Tibial nerve (tissue), 4 donors: ENCODE results near the gene VSTM2B. TPM values are rescaled to one million over a fixed set of nuclear protein-coding genes. Genes with fewer than 3 reads are reported as not detected.

Experiments
- DNase-seq, 2 donors: peaks; one replicate each; pipeline ENCODE4 v3.0.0-alpha.2; 2019; ENCODE audit warnings: low spot score in 2 of 2
- H3K27ac ChIP-seq, 4 donors: fragments of 200-600 bp; sonication (generic) in 3 of 4; one replicate each; pipeline ENCODE4 v1.5.1; 2017 to 2019; ENCODE audit warnings: mild to moderate bottlenecking in 1 of 4
- H3K27me3 ChIP-seq, 2 donors: fragments of 200-600 bp; sonication (generic) in 1 of 2; one replicate each; pipeline versions ENCODE4 v1.5.1 to v1.6.0; 2017 to 2019
- H3K36me3 ChIP-seq, 3 donors: fragments of 200-600 bp; sonication (generic); one replicate each; pipeline ENCODE4 v1.5.1; 2018 to 2019
- H3K4me1 ChIP-seq, 4 donors: fragments of 200-600 bp; sonication (generic) in 3 of 4; one replicate each; pipeline ENCODE4 v1.5.1; 2017 to 2019
- H3K4me3 ChIP-seq, 4 donors: fragments of 200-600 bp; sonication (generic) in 3 of 4; one replicate each; pipeline ENCODE4 v1.5.1; 2017 to 2019; ENCODE audit warnings: mild to moderate bottlenecking in 1 of 4, moderate library complexity in 1 of 4
- H3K9me3 ChIP-seq, 4 donors: fragments of 200-600 bp; sonication (generic) in 3 of 4; one replicate each; pipeline ENCODE4 v1.5.1; 2017 to 2019
- EP300 ChIP-seq, 2 donors: sonication (generic); formaldehyde crosslinking; IDR thresholded peaks; one replicate each; pipeline ENCODE4 v1.6.1; 2017; ENCODE audit warnings: antibody characterized with exemption in 2 of 2, mild to moderate bottlenecking in 1 of 2
- POLR2A ChIP-seq, 2 donors: fragments of 450-650 bp; IDR thresholded peaks; one replicate each; pipeline ENCODE4 v1.6.1; 2017; ENCODE audit warnings: antibody characterized with exemption in 2 of 2, mild to moderate bottlenecking in 2 of 2, moderate library complexity in 2 of 2
- WGBS, 2 donors: methylation state at CpG; one replicate each; pipeline ENCODE4 v1.1.5; 2018; 5-methylcytosine and 5-hydroxymethylcytosine counted together
- total RNA-seq, 4 donors: library from RNA; depleted of rRNA; stranded (reverse); fragments of >200 nt; gene quantifications; one replicate each; pipeline ENCODE4 v1.1.0, GENCODE V29; 2016
- TF ChIP-seq, protein P1 (sequence below), 5 experiments: fragments of 200-600 bp in 3 of 5; fragments of 450-650 bp in 2 of 5; sonication (generic) in 3 of 5; IDR thresholded peaks; one replicate each; pipeline ENCODE4 v1.5.1; 2016 to 2019; ENCODE audit warnings: antibody characterized with exemption in 5 of 5, mild to moderate bottlenecking in 3 of 5, moderate library complexity in 2 of 5

The VSTM2B gene
- total RNA-seq, 4 donors from 2014 or later, result not detected

DNA sequence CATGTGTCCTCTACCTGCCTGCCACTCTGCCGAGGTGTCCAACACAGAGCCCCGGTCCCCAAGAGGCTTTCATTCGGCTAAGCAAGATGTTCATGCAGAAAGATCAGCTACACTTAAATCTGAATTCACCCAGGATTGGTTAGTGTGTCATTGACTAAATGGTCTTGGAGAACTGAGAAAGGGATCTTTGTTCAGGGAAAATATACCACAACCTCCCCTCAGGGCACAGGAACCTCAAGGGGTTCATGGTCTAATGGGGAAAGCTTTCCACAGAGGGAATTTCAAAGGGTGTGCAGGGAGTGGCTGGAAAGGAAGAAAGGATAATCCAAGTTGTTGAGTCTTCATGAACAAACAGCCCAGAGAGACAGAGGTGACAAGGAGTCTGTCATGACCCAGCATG lies 65.9 kb downstream of the VSTM2B start:
- Histone ChIP-seq H3K9me3 (peaks cover 0 to 5% (median 0%) of the 10 kb centered on the region in 4 donors), H3K4me1 (no peaks in the 10 kb centered on the region), H3K36me3 (no peaks in the 10 kb centered on the region), H3K4me3 (no peak overlapping the region), H3K27me3 (peaks cover 0 to 34% of the 10 kb centered on the region in 2 donors), H3K27ac (no peak overlapping the region)
- no peak for DNase-seq
- no peak for TF ChIP-seq EP300 (IDR thresholded peaks at IDR 0.05)
- TF ChIP-seq, protein P1, sequence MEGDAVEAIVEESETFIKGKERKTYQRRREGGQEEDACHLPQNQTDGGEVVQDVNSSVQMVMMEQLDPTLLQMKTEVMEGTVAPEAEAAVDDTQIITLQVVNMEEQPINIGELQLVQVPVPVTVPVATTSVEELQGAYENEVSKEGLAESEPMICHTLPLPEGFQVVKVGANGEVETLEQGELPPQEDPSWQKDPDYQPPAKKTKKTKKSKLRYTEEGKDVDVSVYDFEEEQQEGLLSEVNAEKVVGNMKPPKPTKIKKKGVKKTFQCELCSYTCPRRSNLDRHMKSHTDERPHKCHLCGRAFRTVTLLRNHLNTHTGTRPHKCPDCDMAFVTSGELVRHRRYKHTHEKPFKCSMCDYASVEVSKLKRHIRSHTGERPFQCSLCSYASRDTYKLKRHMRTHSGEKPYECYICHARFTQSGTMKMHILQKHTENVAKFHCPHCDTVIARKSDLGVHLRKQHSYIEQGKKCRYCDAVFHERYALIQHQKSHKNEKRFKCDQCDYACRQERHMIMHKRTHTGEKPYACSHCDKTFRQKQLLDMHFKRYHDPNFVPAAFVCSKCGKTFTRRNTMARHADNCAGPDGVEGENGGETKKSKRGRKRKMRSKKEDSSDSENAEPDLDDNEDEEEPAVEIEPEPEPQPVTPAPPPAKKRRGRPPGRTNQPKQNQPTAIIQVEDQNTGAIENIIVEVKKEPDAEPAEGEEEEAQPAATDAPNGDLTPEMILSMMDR (IDR thresholded peaks at IDR 0.05), result no peak
- TF ChIP-seq POLR2A (IDR thresholded peaks at IDR 0.05), result no peak
- WGBS, 2 donors, result 64 to 85% methylated on average over 2 to 3 of the region's 3 CpGs

DNA sequence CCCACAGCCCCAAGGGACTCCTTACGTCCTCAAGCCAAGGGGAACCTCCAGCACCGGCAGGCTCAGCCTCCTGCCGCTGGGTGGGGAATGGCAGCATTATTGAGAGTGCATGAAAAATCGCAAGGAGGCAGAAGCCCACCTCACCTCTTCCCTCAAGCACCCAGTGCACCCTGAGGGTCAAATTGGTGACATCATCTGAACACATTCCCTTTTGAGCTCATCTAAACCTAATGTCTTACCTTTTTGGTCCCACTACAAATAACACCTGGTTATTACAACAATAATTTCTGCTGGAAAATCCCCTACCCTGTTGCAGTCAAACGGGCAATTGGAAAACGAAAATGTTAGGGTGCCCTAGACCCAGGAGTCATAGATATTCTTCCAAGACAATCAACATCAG lies 68.1 kb downstream of the VSTM2B start:
- Histone ChIP-seq H3K4me3 (no peak overlapping the region), H3K27me3 (peaks cover 0 to 41% of the 10 kb centered on the region in 2 donors), H3K27ac (no peak overlapping the region), H3K36me3 (no peaks in the 10 kb centered on the region), H3K4me1 (no peaks in the 10 kb centered on the region), H3K9me3 (peaks cover 0 to 5% (median 0%) of the 10 kb centered on the region in 4 donors)
- no peak for DNase-seq
- 76 to 78% methylated on average over 6 of the region's 6 CpGs for WGBS, 2 donors
- TF ChIP-seq, protein P1 (IDR thresholded peaks at IDR 0.05), result no peak
- no peak for TF ChIP-seq POLR2A (IDR thresholded peaks at IDR 0.05)
- no peak for TF ChIP-seq EP300 (IDR thresholded peaks at IDR 0.05)

DNA sequence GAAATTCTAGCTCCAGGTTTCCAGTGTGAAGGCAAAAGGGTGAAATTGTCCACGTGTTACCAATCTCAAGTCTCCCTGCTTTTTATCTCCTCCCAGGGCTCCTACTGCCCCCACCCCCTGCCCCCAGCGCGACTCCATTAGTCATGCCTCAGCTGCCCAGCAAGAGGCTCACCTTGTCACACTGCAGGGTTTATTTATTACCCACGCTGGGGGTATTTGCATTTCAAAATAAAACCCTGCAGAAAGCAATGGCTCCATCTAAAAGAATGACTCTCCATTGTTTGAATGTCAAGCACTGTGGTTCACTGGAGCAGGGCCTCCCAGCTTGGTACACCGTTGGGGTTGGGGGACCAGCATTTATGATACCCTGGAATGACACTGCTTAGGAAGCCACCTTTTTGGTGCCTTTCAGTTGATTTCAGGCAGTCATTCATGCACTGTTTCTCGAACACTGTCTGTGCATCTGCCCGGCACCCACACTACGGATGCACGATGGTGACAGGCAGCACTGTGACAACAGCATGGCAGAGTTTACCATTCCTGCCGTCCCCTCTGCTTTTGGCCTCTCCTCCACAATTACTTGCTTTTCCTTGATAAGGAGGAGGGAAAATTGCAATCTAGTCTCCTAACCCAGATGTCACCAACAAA lies 70.4 kb downstream of the VSTM2B start:
- H3K36me3 ChIP-seq, result no peaks in the 10 kb centered on the region
- DNase-seq, result no peak
- no peak overlapping the region for H3K27ac ChIP-seq
- H3K4me3 ChIP-seq, result no peak overlapping the region
- WGBS, 2 donors, result 15 to 27% methylated on average over 10 of the region's 10 CpGs
- H3K27me3 ChIP-seq, result peaks cover 0 to 32% of the 10 kb centered on the region in 2 donors
- TF ChIP-seq EP300 (IDR thresholded peaks at IDR 0.05) (no peak), POLR2A (IDR thresholded peaks at IDR 0.05) (no peak)
- TF ChIP-seq, protein P1 (IDR thresholded peaks at IDR 0.05), result no peak
- no peaks in the 10 kb centered on the region for H3K9me3 ChIP-seq
- no peaks in the 10 kb centered on the region for H3K4me1 ChIP-seq

DNA sequence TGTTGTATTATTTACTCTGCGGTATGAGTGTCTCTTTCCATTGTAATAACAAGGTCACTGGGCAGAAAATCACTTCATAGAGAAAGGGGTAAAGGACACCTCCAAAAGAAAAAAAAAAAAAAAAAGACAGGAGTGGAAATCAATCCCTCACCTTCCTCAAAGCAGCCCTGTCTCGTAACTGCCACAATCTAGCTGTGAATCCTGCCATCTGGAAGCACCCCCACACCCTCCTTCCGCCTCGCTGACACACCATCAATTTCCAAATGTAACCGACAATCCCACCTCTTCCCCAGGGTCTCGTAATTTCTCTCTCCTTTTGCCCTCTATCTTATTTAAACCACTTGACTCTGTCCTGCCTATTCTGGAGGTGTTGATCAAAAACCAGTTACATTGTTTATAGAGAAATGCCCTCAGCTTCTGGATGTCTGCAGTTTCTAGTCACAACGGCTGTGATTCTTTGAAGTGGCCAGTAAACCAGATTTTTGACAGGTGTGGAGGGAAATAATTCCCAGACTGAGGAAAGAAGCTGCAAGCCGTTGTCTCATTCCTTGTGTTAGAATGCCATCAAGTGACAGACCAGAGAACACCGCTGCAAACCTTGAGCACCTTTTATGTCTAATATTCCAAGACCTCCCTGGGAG lies 71.2 kb downstream of the VSTM2B start:
- H3K9me3 ChIP-seq, result no peaks in the 10 kb centered on the region
- no peak for DNase-seq
- peaks cover 0 to 29% of the 10 kb centered on the region in 2 donors for H3K27me3 ChIP-seq

DNA sequence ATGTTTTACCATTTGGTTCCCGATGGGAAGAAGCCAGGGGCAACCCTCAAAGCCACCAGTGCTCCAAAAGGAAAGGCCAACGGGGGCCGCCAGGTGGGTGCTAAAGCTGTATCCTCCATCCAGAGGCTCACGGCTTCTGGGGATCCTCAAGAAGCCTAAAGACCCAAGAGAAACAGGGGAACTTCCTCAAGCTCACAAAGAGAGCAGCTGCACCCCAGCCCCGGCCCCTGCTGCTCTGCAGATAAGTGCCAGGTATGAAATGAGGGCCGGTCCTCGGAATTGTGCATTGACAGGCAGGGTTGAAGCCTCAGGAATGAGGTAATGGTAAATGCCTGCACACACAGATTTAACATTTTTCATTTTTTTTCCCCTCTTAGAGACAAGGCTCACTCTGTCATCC lies 72.2 kb downstream of the VSTM2B start:
- Histone ChIP-seq H3K9me3 (no peaks in the 10 kb centered on the region), H3K4me3 (no peak overlapping the region), H3K27me3 (peaks cover 0 to 24% of the 10 kb centered on the region in 2 donors), H3K4me1 (no peaks in the 10 kb centered on the region), H3K36me3 (no peaks in the 10 kb centered on the region), H3K27ac (no peak overlapping the region)
- 59% methylated on average over 7 of the region's 7 CpGs for WGBS, 2 donors
- no peak for DNase-seq
- no peak for TF ChIP-seq EP300 (IDR thresholded peaks at IDR 0.05)
- TF ChIP-seq POLR2A (IDR thresholded peaks at IDR 0.05), result no peak
- TF ChIP-seq, protein P1 (IDR thresholded peaks at IDR 0.05), result no peak

More for the DNA sequence above, 71.2 kb downstream of the VSTM2B start:
- no peak for TF ChIP-seq POLR2A (IDR thresholded peaks at IDR 0.05)
- TF ChIP-seq, protein P1 (IDR thresholded peaks at IDR 0.05), result no peak
- TF ChIP-seq EP300 (IDR thresholded peaks at IDR 0.05), result no peak
- H3K4me1 ChIP-seq, result no peaks in the 10 kb centered on the region
- H3K27ac ChIP-seq, result no peak overlapping the region
- WGBS, 2 donors, result 24 to 29% methylated on average over 9 of the region's 9 CpGs
- H3K4me3 ChIP-seq, result no peak overlapping the region
- H3K36me3 ChIP-seq, result no peaks in the 10 kb centered on the region
